Loucy (cell line): Measurements from ENCODE around the gene C10orf105.

Experiments used
- H2AFZ ChIP-seq: fragments of 200-600 bp; sonication (generic); 2 replicates; pipeline ENCODE4 v1.6.0; 2016; ENCODE audit warnings: antibody characterized with exemption, mild to moderate bottlenecking, low read length, moderate library complexity
- H3F3A ChIP-seq: fragments of 200-600 bp; 2 replicates; pipeline ENCODE4 v1.6.0; 2016; ENCODE audit warnings: antibody characterized with exemption, low read depth, mild to moderate bottlenecking
- H3K27me3 ChIP-seq: fragments of 200-600 bp; sonication (generic); 2 replicates; pipeline ENCODE4 v1.6.1; 2014; ENCODE audit warnings: low read length, mild to moderate bottlenecking; ENCODE audit not compliant: insufficient read depth, poor library complexity, severe bottlenecking
- H3K36me3 ChIP-seq: fragments of 200-600 bp; sonication (generic); 2 replicates; pipeline ENCODE4 v1.6.1; 2016; ENCODE audit warnings: low read length; ENCODE audit not compliant: insufficient read depth
- H3K4me1 ChIP-seq: fragments of 200-600 bp; sonication (generic); 2 replicates; pipeline ENCODE4 v1.5.1; 2014; ENCODE audit warnings: low read length, mild to moderate bottlenecking; ENCODE audit not compliant: insufficient read depth, poor library complexity, severe bottlenecking
- H3K4me2 ChIP-seq: fragments of 200-600 bp; sonication (generic); 2 replicates; pipeline ENCODE4 v1.6.0; 2014; ENCODE audit warnings: antibody characterized with exemption, low read length, low read depth, mild to moderate bottlenecking; ENCODE audit not compliant: poor library complexity, severe bottlenecking
- H3K4me3 ChIP-seq: fragments of 200-600 bp; sonication (generic); 2 replicates; pipeline ENCODE4 v1.5.1; 2014; ENCODE audit warnings: low read length, mild to moderate bottlenecking, mixed read lengths; ENCODE audit not compliant: poor library complexity, severe bottlenecking
- H3K79me2 ChIP-seq: fragments of 200-600 bp; sonication (generic); 2 replicates; pipeline ENCODE4 v1.6.1; 2014; ENCODE audit warnings: low read length; ENCODE audit not compliant: insufficient read depth
- H3K9ac ChIP-seq: fragments of 200-600 bp; sonication (generic); 2 replicates; pipeline ENCODE4 v1.6.0; 2014; ENCODE audit warnings: mild to moderate bottlenecking, low read depth, low read length, moderate library complexity; ENCODE audit not compliant: poor library complexity, severe bottlenecking
- H3K9me2 ChIP-seq: fragments of 200-600 bp; sonication (generic); replicated peaks from 2 replicates; pipeline ENCODE4 v1.6.1; 2016; ENCODE audit warnings: low read depth, low read length, mixed read lengths
- H3K9me3 ChIP-seq: fragments of 200-600 bp; sonication (generic); 2 replicates; pipeline ENCODE4 v1.6.1; 2014; ENCODE audit warnings: mild to moderate bottlenecking, antibody characterized with exemption, low read length, low read depth; ENCODE audit not compliant: insufficient read depth
- H4K20me1 ChIP-seq: fragments of 200-600 bp; sonication (generic); 2 replicates; pipeline ENCODE4 v1.6.0; 2014; ENCODE audit warnings: antibody characterized with exemption, low read length, mild to moderate bottlenecking; ENCODE audit not compliant: insufficient read depth, poor library complexity, severe bottlenecking
- CTCF ChIP-seq: fragments of 200-600 bp; sonication (generic); conservative IDR thresholded peaks from 2 replicates; pipeline ENCODE4 v1.5.1; 2014; ENCODE audit warnings: mild to moderate bottlenecking, antibody characterized with exemption, low read length
- EZH2phosphoT487 ChIP-seq: fragments of 200-600 bp; IDR thresholded peaks from 2 replicates; pipeline ENCODE4 v1.6.1; 2018; ENCODE audit warnings: antibody characterized with exemption, mild to moderate bottlenecking, moderate library complexity, borderline replicate concordance

The C10orf105 gene

GRCh38 chr10:71681977-71682376 is 37.6 kb downstream of the C10orf105 start:
- H3K4me3 ChIP-seq, result no peak overlapping the region
- no peaks in the 10 kb centered on the region for H3K9me2 ChIP-seq
- no peaks in the 10 kb centered on the region for H3K36me3 ChIP-seq
- peaks cover 5% of the 10 kb centered on the region for H3K4me1 ChIP-seq
- no peak overlapping the region for H3K4me2 ChIP-seq
- H3K9ac ChIP-seq, result no peak overlapping the region
- H3K9me3 ChIP-seq, result no peaks in the 10 kb centered on the region
- H3F3A ChIP-seq, result no peaks in the 10 kb centered on the region
- no peaks in the 10 kb centered on the region for H4K20me1 ChIP-seq
- TF ChIP-seq CTCF, result no peak
- no peak for TF ChIP-seq EZH2phosphoT487
- no peaks in the 10 kb centered on the region for H3K27me3 ChIP-seq
- no peak overlapping the region for H2AFZ ChIP-seq
- H3K79me2 ChIP-seq, result no peaks in the 10 kb centered on the region

GRCh38 chr10:71679425-71679824 is 40.2 kb downstream of the C10orf105 start:
- Histone ChIP-seq H3K9me2 (no peaks in the 10 kb centered on the region), H3F3A (no peaks in the 10 kb centered on the region), H3K4me3 (no peak overlapping the region), H3K4me2 (no peak overlapping the region), H3K79me2 (no peaks in the 10 kb centered on the region), H3K9ac (no peak overlapping the region), H2AFZ (no peak overlapping the region; the same call in 1 of the 2 replicates), H3K36me3 (no peaks in the 10 kb centered on the region), H3K9me3 (no peaks in the 10 kb centered on the region), H4K20me1 (no peaks in the 10 kb centered on the region), H3K27me3 (no peaks in the 10 kb centered on the region), H3K4me1 (no peaks in the 10 kb centered on the region)
- no peak for TF ChIP-seq CTCF
- no peak for TF ChIP-seq EZH2phosphoT487

GRCh38 chr10:71678057-71678805 is 41.3 kb downstream of the C10orf105 start:
- no peak overlapping the region for H3K4me3 ChIP-seq
- no peaks in the 10 kb centered on the region for H3K9me2 ChIP-seq
- H2AFZ ChIP-seq, result no peak overlapping the region
- no peak overlapping the region for H3K4me2 ChIP-seq
- H3F3A ChIP-seq, result no peaks in the 10 kb centered on the region
- TF ChIP-seq EZH2phosphoT487 (no peak), CTCF (no peak)
- no peaks in the 10 kb centered on the region for H3K9me3 ChIP-seq
- H4K20me1 ChIP-seq, result no peaks in the 10 kb centered on the region
- H3K79me2 ChIP-seq, result no peaks in the 10 kb centered on the region
- no peaks in the 10 kb centered on the region for H3K27me3 ChIP-seq
- no peaks in the 10 kb centered on the region for H3K36me3 ChIP-seq
- no peak overlapping the region for H3K9ac ChIP-seq
- H3K4me1 ChIP-seq, result no peaks in the 10 kb centered on the region
